Neural cell (in vitro differentiated cells): ENCODE data around the gene CFL1.

Experiments used
- CTCF ChIP-seq: fragments of 450-650 bp; IDR thresholded peaks from 2 replicates; pipeline ENCODE4 v1.5.1; 2014; ENCODE audit warnings: antibody characterized with exemption, mild to moderate bottlenecking, moderate library complexity; ENCODE audit not compliant: poor library complexity, severe bottlenecking
- EP300 ChIP-seq: fragments of 450-650 bp; conservative IDR thresholded peaks from 2 replicates; pipeline ENCODE4 v1.6.1; 2014; ENCODE audit warnings: antibody characterized with exemption, mild to moderate bottlenecking, moderate library complexity; ENCODE audit not compliant: poor library complexity, severe bottlenecking
- EZH2 ChIP-seq: fragments of 200-600, 300-800 bp; shearing (Covaris generic), sonication (generic); IDR thresholded peaks from 2 replicates; pipeline ENCODE4 v1.6.1; 2014; ENCODE audit warnings: antibody characterized with exemption, low read length, borderline replicate concordance, mild to moderate bottlenecking; ENCODE audit not compliant: insufficient read depth, poor library complexity, severe bottlenecking
- POLR2AphosphoS5 ChIP-seq: IDR thresholded peaks from 2 replicates; pipeline ENCODE4 v1.6.1; 2012
- RAD21 ChIP-seq: fragments of 450-650 bp; conservative IDR thresholded peaks from 2 replicates; pipeline ENCODE4 v1.6.1; 2014; ENCODE audit warnings: antibody characterized with exemption, mild to moderate bottlenecking, moderate library complexity
- REST ChIP-seq: IDR thresholded peaks from 2 replicates; pipeline ENCODE4 v1.6.1; 2012; ENCODE audit warnings: borderline replicate concordance
- SMC3 ChIP-seq: fragments of 450-650 bp; conservative IDR thresholded peaks from 2 replicates; pipeline ENCODE4 v1.6.1; 2014; ENCODE audit warnings: antibody characterized with exemption, mild to moderate bottlenecking, moderate library complexity; ENCODE audit not compliant: poor library complexity
- TAF1 ChIP-seq: IDR thresholded peaks from 2 replicates; pipeline ENCODE4 v1.6.1; 2012; ENCODE audit warnings: low read depth

GRCh38 chr11:65870307-65870658 lies 12.3 kb upstream of the CFL1 start:
- no peak for TF ChIP-seq CTCF
- TF ChIP-seq RAD21, result no peak
- no peak for TF ChIP-seq TAF1
- no peak for TF ChIP-seq REST
- no peak for TF ChIP-seq EZH2
- no peak for TF ChIP-seq SMC3
- TF ChIP-seq EP300, result no peak
- peak; percentile 11 for TF ChIP-seq POLR2AphosphoS5
